Fibroblast of skin of scalp (primary cell): ENCODE measurements around the gene CRY2.

Source experiments
- DNase-seq: peaks from one replicate; pipeline ENCODE4 v3.0.0-alpha.2; 2013

Gene CRY2

DNA sequence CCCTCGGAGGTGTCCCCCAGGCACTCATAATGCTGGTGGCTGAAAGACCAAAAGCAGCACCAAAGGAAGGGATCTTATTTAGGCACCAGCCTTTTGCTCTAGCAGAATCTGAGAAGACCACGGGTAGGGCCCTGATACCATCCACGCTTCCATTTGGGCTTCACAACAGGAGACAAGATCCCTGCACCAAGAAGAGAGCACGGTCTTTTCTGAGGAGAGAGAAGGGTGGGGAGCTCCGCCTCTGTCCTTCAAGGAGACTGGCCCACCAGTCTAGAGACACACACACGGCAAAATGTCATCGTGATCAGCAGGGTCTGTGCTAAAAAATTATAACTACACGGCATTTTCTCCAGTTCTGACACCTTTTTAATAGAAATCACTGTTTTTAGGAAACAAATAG lies 84.9 kb downstream of the CRY2 start:
- no peak for DNase-seq
